IPS DF 19.7 (cell line): ENCODE measurements around the gene ZNF445.
"Not testable (repeated sequence)": the region's sequence is repeated elsewhere in the genome, so short reads cannot be mapped to it uniquely, and the experiment has no call there.

ENCODE experiments used
- DNase-seq: peaks from one replicate; pipeline ENCODE4 v3.0.0-alpha.2; 2013; ENCODE audit warnings: low read depth, low spot score

Gene ZNF445

GRCh38 chr3:44477312-44478030 is at the start of gene ZNF445:
Gene ZNF445 (minus strand): TSS chr3:44477670. CDS start chr3:44455549, 22,121 bp downstream.
- DNase-seq = peak; percentile 9

GRCh38 chr3:44525060-44525459 is 47.6 kb upstream of the ZNF445 start:
- no peak for DNase-seq

GRCh38 chr3:44522494-44522933 is 45.0 kb upstream of the ZNF445 start:
- DNase-seq = no peak

- no peak for DNase-seq
Observed at GRCh38 chr3:44521721-44522120, 44.3 kb upstream of the ZNF445 start.

- DNase-seq = no peak
Observed at GRCh38 chr3:44518782-44519156, 41.3 kb upstream of the ZNF445 start.

GRCh38 chr3:44516230-44516629 is 38.8 kb upstream of the ZNF445 start:
- no peak for DNase-seq

- no peak for DNase-seq
Observed at GRCh38 chr3:44513513-44513912, 36.0 kb upstream of the ZNF445 start.

- DNase-seq = no peak
Observed at GRCh38 chr3:44511238-44511566, 33.7 kb upstream of the ZNF445 start.

GRCh38 chr3:44510000-44510368 is 32.5 kb upstream of the ZNF445 start:
- DNase-seq = no peak

- no peak for DNase-seq
Observed at GRCh38 chr3:44509393-44509921, 32.0 kb upstream of the ZNF445 start.

- no peak for DNase-seq
Observed at GRCh38 chr3:44506961-44507360, 29.5 kb upstream of the ZNF445 start.

GRCh38 chr3:44506556-44506955 is 29.1 kb upstream of the ZNF445 start:
- DNase-seq = no peak

GRCh38 chr3:44504566-44504965 is 27.1 kb upstream of the ZNF445 start:
- DNase-seq = no peak

GRCh38 chr3:44503178-44503577 is 25.7 kb upstream of the ZNF445 start:
- not testable (repeated sequence) for DNase-seq

GRCh38 chr3:44501971-44502370 is 24.5 kb upstream of the ZNF445 start:
- no peak for DNase-seq

- DNase-seq = not testable (repeated sequence)
Observed at GRCh38 chr3:44499899-44500168, 22.4 kb upstream of the ZNF445 start.

GRCh38 chr3:44499149-44499898 is 21.9 kb upstream of the ZNF445 start:
- no peak for DNase-seq

- DNase-seq = no peak
Observed at GRCh38 chr3:44495636-44496415, 18.4 kb upstream of the ZNF445 start.

GRCh38 chr3:44492496-44492895 is 15.0 kb upstream of the ZNF445 start:
- DNase-seq = no peak

- DNase-seq = no peak
Observed at GRCh38 chr3:44482721-44483120, 5.3 kb upstream of the ZNF445 start.

GRCh38 chr3:44478606-44479094 is 1.2 kb upstream of the ZNF445 start:
- DNase-seq = no peak

- DNase-seq = no peak
Observed at GRCh38 chr3:44478055-44478468, 592 bp upstream of the ZNF445 start.
